Amniotic epithelial cell (primary cell): ENCODE results near the gene ISM1.

Experiments
- DNase-seq: peaks from one replicate; pipeline ENCODE4 v3.0.0-alpha.2; 2010; ENCODE audit warnings: low read depth

ISM1 gene

GRCh38 chr20:13283869-13284829 is 63.1 kb downstream of the ISM1 start:
- DNase-seq = no peak

DNA sequence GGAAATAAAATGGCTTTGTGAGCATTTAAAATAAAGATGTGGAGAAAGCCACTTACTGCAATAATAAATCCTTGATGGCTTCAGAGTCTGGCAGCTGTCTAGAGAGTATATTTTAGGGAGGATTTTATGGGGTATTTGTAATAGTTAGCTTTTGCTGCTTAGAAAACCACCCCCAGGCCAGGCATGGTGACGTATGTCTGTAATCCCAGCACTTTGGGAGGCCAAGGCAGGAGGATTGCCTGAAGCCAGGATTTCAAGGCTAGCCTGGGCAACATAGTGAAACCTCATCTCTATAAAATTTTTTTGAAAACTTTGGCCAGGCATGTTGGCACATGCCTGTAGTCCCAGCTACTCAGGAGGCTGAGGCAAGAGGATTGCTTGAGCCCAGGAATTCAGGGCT is 63.8 kb downstream of the ISM1 start:
- no peak for DNase-seq

DNA sequence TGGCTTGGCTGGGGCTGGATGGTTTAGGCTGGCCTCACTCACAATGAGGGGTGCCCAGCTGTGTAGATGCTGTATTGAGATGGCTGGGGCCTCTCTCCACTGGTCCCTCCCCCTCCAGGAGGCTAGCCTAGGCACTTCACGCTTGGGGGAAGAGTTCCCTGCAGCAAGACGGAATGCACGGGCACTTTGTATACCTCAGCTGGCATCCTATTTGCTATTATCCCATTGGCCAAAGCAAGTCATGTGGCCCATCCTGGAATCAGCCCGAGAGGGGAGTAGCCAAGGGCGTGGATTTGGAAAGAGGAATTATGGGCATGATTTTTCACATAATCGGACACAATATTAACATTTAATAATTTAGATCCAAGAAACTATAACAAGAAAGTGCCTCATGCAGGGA is 64.3 kb downstream of the ISM1 start:
- DNase-seq = no peak

- DNase-seq = no peak
Observed at GRCh38 chr20:13286052-13286451, 65.0 kb downstream of the ISM1 start.

DNA sequence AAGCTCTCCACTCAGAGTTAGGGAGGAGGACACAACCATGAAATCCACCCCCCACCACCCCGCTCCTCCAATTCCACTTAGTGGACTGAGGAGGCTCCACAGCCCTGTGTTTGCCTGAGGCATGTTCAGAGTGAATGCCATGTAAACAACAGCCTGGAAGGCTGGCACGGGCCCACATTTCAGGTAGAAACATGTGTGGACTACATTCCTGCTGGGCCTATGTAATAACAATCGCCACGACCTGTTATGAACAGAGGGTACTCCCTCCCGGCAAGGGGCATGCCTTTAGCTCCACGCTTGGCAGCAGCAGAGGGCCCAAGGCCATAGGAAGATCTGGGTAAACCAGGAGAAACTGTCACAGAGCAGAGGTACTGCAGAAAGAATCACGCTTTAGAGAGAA is 65.5 kb downstream of the ISM1 start:
- no peak for DNase-seq

DNA sequence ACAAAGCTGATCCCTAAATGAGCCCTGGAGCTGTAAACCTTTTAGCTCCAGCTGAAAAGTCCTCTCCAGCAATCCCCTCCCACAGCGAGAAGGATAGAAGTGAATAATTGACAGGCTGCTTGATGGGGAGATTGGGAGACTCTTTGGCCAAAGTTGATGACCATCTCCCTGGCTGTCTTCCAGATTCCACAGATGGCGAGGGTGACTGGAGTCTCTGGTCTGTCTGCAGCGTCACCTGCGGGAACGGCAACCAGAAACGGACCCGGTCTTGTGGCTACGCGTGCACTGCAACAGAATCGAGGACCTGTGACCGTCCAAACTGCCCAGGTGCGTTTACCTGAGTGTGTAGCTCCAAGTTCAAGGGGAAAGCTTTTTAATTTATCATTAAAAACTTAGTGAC is 67.3 kb downstream of the ISM1 start:
- DNase-seq = no peak

GRCh38 chr20:13289031-13289430 is 68.0 kb downstream of the ISM1 start:
- no peak for DNase-seq

- no peak for DNase-seq
Observed at GRCh38 chr20:13290724-13291123, 69.7 kb downstream of the ISM1 start.

GRCh38 chr20:13291157-13291556 is 70.1 kb downstream of the ISM1 start:
- DNase-seq = no peak

- no peak for DNase-seq
Observed at GRCh38 chr20:13292201-13292885, 71.3 kb downstream of the ISM1 start.

DNA sequence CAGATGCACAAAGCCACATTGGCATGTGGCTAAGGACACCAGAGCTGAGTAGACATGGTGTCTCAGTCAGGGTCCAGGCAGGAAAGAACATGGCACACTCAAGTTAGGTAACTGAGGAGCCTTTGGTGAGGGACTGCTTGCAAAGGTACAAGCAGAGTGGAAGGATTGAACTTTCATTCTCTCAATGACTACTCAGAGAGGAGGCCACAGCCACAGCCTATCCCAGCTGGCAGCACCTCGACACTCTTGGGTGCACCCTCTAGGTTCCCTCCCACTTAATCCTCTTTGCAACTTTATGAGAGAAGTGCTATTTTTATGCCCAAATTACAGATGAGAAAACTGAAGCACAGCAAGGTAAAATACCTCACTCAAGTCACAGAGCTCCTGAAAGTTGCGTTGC is 73.4 kb downstream of the ISM1 start:
- DNase-seq = no peak

- no peak for DNase-seq
Observed at GRCh38 chr20:13295637-13296036, 74.6 kb downstream of the ISM1 start.

DNA sequence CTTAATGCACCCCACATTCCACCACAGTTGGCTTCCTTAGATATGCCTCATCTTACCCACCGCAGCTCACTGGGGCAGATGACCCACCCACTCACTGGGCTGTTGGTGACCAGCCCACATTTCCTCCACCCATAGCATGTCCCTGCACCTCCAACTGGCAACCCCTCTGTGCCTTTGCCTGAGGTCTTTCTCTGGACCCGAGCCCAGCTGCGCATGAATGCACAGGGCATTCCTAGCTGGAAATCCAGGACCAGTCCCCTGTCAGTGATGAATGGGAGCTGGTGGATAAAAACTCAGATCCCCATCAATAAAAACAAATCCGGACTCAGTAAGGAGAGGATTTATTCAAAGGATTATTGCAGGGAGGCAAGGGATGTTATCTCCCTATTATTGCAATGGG is 75.0 kb downstream of the ISM1 start:
- no peak for DNase-seq

GRCh38 chr20:13297147-13297899 is 76.2 kb downstream of the ISM1 start:
- DNase-seq = no peak

GRCh38 chr20:13298692-13299373 is 77.8 kb downstream of the ISM1 start:
- no peak for DNase-seq

GRCh38 chr20:13299401-13299800 is 78.3 kb downstream of the ISM1 start:
- DNase-seq = no peak

- no peak for DNase-seq
Observed at GRCh38 chr20:13301596-13301995, 80.5 kb downstream of the ISM1 start.

- DNase-seq = peak; percentile 2
Observed at GRCh38 chr20:13302647-13303450, 81.8 kb downstream of the ISM1 start.

GRCh38 chr20:13305284-13305683 is 84.2 kb downstream of the ISM1 start:
- no peak for DNase-seq

- DNase-seq = no peak
Observed at GRCh38 chr20:13307562-13308163, 86.6 kb downstream of the ISM1 start.

DNA sequence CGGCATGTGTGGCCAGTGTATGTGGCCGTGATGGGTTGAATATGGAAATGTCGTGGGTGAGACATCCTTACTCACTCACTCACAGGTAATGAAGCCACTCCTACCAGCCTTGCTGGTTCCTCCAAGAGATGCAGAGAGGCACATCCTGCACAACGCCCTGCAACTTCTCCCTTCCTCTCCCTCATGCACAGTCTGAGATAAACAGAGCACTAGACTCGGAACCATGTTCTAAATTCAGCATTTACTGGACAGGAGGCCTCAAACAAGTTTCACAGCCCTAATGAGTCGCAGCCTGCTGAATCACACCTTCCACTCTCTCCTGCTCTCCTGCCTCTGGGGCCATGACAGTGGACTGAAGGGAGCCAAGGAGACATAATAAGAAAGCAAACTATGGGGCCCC is 91.2 kb downstream of the ISM1 start:
- no peak for DNase-seq
